Heart left ventricle (tissue), 13 donors: ENCODE results near the gene PUS7L.

Experiments used
- POLR2A ChIP-seq, 2 donors: fragments of 450-650 bp; IDR thresholded peaks; one replicate each; pipeline ENCODE4 v1.6.1; 2017; ENCODE audit warnings: antibody characterized with exemption in 2 of 2, mild to moderate bottlenecking in 2 of 2, moderate library complexity in 2 of 2
- TF ChIP-seq, protein P1 (sequence below), 12 donors: fragments of 200-600 bp; sonication (generic) in 4 of 12; IDR thresholded peaks; one replicate each; pipeline versions ENCODE4 v1.5.0 to v1.8.0; 2018 to 2022; ENCODE audit warnings: antibody characterized with exemption in 12 of 12, mild to moderate bottlenecking in 5 of 12
- donor health status: ischemic (EF 13 %, LVEDD 7.1; RV severe dilation, severe dysfunction).
- donor health status: DM: no; HTN: yes; CAD: no.
- donor health status: DM: no; HTN: no; CAD: no.
- donor health status: ischemic (EF 25% LVEDD 6.9; RV normal size, moderate dysfunction).
- donor health status: ischemic (EF 25% LVEDD 5.7; RV mildly dilated, moderate dysfunction).
- donor health status: ischemic (EF 35%, LVEDD 5.7; RV mildly dilated, moderate dysfunction).
- donor health status: nonischemic (EF 11% LVEDD 7.7; RV severe dilation, severe dysfunction).
- donor health status: DM: yes; HTN: yes; CAD: no.
- donor health status: PGD.
- donor health status: ischemic (EF 29% LVEDD 5.4; RV normal size, mild dysfunction).
- donor health status: nonischemic (EF 23%, LVEDD 6.1; RV moderate dilation, normal function).

DNA sequence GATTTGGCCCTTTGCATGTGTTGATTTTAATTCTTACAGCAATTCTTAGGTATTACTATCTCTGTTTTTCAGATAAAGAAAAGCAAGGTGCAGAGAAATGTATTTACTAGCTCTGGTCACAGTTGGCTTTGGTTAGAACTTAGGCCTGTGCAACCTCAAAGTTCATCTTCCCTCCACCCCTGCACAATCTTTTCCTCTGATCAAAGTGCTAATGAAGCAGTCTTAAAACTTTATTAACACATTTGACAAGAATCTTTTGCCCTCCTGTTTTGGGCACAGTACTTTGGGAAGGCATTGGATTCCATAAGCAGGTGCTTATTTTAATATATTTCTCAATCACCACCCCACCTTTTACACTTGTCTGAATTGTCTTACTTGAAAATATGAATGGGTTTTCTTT is 2.9 kb upstream of the PUS7L start:
- TF ChIP-seq, protein P1, sequence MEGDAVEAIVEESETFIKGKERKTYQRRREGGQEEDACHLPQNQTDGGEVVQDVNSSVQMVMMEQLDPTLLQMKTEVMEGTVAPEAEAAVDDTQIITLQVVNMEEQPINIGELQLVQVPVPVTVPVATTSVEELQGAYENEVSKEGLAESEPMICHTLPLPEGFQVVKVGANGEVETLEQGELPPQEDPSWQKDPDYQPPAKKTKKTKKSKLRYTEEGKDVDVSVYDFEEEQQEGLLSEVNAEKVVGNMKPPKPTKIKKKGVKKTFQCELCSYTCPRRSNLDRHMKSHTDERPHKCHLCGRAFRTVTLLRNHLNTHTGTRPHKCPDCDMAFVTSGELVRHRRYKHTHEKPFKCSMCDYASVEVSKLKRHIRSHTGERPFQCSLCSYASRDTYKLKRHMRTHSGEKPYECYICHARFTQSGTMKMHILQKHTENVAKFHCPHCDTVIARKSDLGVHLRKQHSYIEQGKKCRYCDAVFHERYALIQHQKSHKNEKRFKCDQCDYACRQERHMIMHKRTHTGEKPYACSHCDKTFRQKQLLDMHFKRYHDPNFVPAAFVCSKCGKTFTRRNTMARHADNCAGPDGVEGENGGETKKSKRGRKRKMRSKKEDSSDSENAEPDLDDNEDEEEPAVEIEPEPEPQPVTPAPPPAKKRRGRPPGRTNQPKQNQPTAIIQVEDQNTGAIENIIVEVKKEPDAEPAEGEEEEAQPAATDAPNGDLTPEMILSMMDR (IDR thresholded peaks at IDR 0.05): no peak
- no peak for TF ChIP-seq POLR2A (IDR thresholded peaks at IDR 0.05)
